H1 (cell line): Measurements from ENCODE around the gene TXNRD3. TPM values are rescaled to one million over a fixed set of nuclear protein-coding genes. Genes with fewer than 3 reads are reported as not detected.

Source experiments
- CTBP2 ChIP-seq: IDR thresholded peaks from 2 replicates; pipeline ENCODE4 v1.7.0; 2011; ENCODE audit warnings: borderline replicate concordance, mild to moderate bottlenecking, moderate library complexity, mixed read lengths, low read length; ENCODE audit not compliant: insufficient read depth, insufficient read length
- SIN3A ChIP-seq, 2 experiments: IDR thresholded peaks in 1 of 2; conservative IDR thresholded peaks in 1 of 2; 2 replicates each; pipeline ENCODE4 v1.6.1; 2011 to 2012; ENCODE audit warnings: low read length in 2 of 2, improper control_type of control experiment in 1 of 2, low read depth in 1 of 2, mild to moderate bottlenecking in 1 of 2
- polyA plus RNA-seq, 7 experiments: library from polyadenylated mRNA; depleted of rRNA in 3 of 7; stranded (reverse) in 5 of 7; unstranded in 2 of 7; fragments of >200 nt in 5 of 7; fragments of 200-250 nt in 2 of 7; gene quantifications; 1 replicate in 5 of 7; 2 replicates in 1 of 7; 4 replicates in 1 of 7; pipeline versions ENCODE4 v1.2.1 to v1.2.3, GENCODE V29; 2011 to 2013; ENCODE audit warnings: missing spikeins in 2 of 7, mixed read lengths in 2 of 7
- total RNA-seq: library from RNA; stranded (reverse); fragmentation: NEBNext Ultra II Directional; extraction: Animal tissue kit (Norgen Biotek cat#: 25700); gene quantifications from 2 replicates; pipeline ENCODE4 v1.2.1, GENCODE V29; 2021

TXNRD3 gene
- total and polyA plus RNA-seq, 2 of the 8 experiments (the other 6 are each of a cell fraction or from before 2014, with no cell fraction given): 3.4 to 4.3 TPM

GRCh38 chr3:126582311-126582710 is 72.6 kb downstream of the TXNRD3 start (continued):
- no peak for TF ChIP-seq CTBP2
- no peak for TF ChIP-seq SIN3A (conservative IDR thresholded peaks at IDR 0.05 in 1 of 2, IDR thresholded peaks at IDR 0.05 in 1 of 2; ENCODE audit: low read depth in 1 of 2, low read length in 2 of 2)
